ENCODE data around the gene WDR75.

Gene WDR75

GRCh38 chr2:189501487-189501886, 60.2 kb downstream of the WDR75 start:
- no peak for DNase-seq

GRCh38 chr2:189502714-189503113, 61.4 kb downstream of the WDR75 start:
- no peak for DNase-seq

- no peak for DNase-seq
Measured at GRCh38 chr2:189504238-189504637, 63.0 kb downstream of the WDR75 start.

DNA sequence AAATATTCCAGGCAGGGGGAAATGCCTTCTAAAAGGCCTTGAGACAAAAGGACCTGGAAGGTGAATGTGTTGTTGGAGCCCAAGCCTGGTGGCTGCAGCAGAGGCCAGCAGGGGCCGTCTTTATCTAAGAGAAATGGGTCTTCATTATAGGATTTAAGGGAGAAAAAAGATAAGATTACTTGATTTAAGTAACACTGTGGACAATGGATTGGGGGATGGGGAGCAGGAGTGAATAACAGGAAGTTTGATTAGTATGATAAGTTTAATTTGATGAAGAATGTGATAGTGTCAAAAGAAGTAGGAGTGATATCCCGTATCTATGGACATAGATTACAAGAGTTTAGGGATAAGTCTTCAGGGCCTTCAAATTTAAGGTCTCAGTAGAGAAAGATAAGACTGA, 64.2 kb downstream of the WDR75 start:
- DNase-seq, result no peak

- DNase-seq, result peak; percentile 32
Measured at GRCh38 chr2:189506514-189506976, 65.3 kb downstream of the WDR75 start.

GRCh38 chr2:189511210-189511959, 70.1 kb downstream of the WDR75 start:
- DNase-seq, result no peak

DNA sequence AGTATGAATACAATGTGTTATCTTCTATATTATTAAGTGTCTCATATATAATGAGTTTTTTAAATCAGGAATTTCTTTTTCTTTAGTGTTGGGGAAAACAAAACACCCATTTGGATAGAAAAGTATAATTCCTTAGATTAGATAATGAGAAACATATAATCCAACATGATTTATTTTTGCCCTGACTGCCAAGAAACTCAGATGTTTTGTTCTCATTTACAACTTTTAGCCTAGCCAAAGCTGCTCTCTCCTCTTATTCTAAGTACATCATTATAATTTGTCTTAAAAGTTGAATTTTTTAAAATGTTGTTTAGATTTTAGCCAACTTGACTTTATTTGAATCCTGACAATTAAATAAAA, 70.7 kb downstream of the WDR75 start:
- DNase-seq, result no peak

GRCh38 chr2:189512879-189513278, 71.6 kb downstream of the WDR75 start:
- DNase-seq, result no peak

DNA sequence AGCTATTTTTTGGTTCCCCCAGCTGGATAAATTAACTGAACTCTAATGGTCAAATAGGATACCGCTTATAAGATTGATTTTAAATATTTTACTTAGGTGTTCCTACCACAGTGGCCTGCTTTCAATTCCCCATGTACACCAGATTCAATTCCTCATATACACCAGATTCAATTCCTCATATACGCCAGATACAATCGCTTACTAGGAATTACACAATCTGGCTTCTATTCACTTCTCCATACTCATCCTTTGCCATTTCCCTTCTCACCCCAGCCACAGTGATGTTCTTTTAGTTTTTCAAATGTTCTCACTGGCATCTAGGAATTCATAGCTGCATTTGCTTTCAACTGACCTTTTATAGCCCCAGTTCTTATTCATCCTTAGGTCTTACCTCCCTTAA, 72.8 kb downstream of the WDR75 start:
- no peak for DNase-seq

- no peak for DNase-seq
Measured at GRCh38 chr2:189515264-189515663, 74.0 kb downstream of the WDR75 start.

- DNase-seq, result no peak
Measured at GRCh38 chr2:189516546-189516945, 75.3 kb downstream of the WDR75 start.

DNA sequence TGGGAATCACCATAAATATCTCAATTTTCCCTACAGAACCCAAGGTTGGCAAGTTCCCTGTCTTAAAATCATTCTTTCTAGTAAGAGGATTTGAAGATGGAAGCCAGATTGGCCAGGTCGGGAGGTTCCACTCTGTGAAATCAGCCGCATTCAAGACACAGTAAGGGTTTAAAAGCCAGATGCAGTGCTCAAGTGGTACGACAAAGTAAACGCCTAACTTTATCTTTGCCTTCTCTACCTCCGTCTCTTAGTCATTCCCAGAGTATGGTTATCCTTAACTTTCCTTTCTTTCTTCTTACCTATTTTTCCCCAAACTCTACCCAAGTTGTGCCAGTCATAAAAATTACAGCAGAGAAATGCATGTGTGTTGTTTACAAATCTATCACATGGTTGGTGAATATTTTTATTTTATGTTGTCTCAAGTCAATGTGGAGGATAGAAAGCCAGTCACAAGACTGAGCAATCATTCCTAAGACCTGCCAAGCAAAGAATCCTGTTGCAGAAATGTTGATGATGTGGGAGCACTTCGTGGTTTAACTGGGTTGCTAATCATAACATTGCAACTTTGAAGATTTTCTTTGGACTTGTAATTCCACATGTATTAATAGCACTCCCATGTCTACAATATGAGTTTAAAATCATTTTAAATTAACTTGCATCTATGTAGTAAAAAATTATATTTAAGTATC, 76.7 kb downstream of the WDR75 start:
- DNase-seq, result no peak

- no peak for DNase-seq
Measured at GRCh38 chr2:189519631-189520387, 78.5 kb downstream of the WDR75 start.

DNA sequence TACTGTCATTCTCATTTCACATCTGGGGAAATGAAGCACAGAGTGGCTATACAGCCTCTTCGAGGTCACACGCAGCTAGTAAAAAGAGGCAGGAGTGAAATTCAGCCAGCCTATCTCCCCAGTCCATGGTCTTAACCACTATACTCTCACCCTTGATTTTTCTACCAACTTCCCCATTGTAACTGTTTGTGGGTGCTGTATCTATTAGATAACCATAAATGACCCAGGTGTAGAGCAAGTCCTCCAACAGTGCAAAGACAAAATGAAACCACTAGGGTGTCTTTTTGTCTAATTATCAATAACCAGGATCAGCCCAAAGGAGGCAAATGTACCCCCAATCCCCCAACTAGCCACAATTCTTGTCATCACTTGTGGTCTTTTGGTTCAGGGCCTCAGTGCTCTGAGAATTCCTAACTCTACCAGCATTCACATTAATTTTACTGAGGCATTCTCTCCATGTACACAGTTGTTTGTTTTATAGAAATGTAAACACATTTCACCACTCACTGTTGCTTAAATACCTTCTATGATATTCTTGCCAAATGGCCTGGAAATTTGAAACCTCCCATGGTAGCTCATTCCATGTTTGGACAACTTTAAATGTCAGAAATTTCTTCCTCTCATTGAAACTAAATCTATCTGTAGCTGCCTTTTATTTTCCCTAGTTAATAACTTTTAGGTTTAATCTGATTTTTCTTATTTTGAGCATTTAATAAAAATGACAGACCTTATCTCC, 80.6 kb downstream of the WDR75 start:
- no peak for DNase-seq

- DNase-seq, result no peak
Measured at GRCh38 chr2:189522435-189523151, 81.3 kb downstream of the WDR75 start.

GRCh38 chr2:189524746-189525145, 83.5 kb downstream of the WDR75 start:
- no peak for DNase-seq
